ENCODE measurements around the gene MLLT1.

The MLLT1 gene

GRCh38 chr19:6247007-6247288 is 32.8 kb downstream of the MLLT1 start:
- DNase-seq (ENCODE audit: extremely low spot score), result no peak
- CTCF ChIA-PET, result interaction anchor here (0.7 kb wide), 1 partner anchor 208 kb away, joined by 3 read pairs; no protein-coding TSS in a partner anchor
- TF ChIP-seq BHLHE40 (IDR thresholded peaks at IDR 0.05; ENCODE audit: borderline replicate concordance) (no peak), NFRKB (IDR thresholded peaks at IDR 0.05) (no peak), SUZ12 (IDR thresholded peaks at IDR 0.05) (no peak), SP1 (IDR thresholded peaks at IDR 0.05) (no peak), FOXM1 (IDR thresholded peaks at IDR 0.05; ENCODE audit: borderline replicate concordance) (no peak), ARNT (IDR thresholded peaks at IDR 0.05) (no peak)
- POLR2A ChIA-PET, result no interaction called here

- CTCF ChIA-PET, result interaction anchor here (0.7 kb wide), 1 partner anchor 208 kb away, joined by 3 read pairs; no protein-coding TSS in a partner anchor
- POLR2A ChIA-PET, result no interaction called here
- no peak for DNase-seq (ENCODE audit: extremely low spot score)
- TF ChIP-seq ARNT (IDR thresholded peaks at IDR 0.05) (no peak), ELF4 (IDR thresholded peaks at IDR 0.05) (no peak), BHLHE40 (IDR thresholded peaks at IDR 0.05; ENCODE audit: borderline replicate concordance) (no peak)
These were observed 33.4 kb downstream of the MLLT1 start for GRCh38 chr19:6246174-6247006.

- CTCF ChIA-PET, result no interaction called here
- no peak for DNase-seq (ENCODE audit: extremely low spot score)
- TF ChIP-seq SUZ12 (IDR thresholded peaks at IDR 0.05), result no peak
- TF ChIP-seq NFRKB (IDR thresholded peaks at IDR 0.05), result no peak
- no peak for TF ChIP-seq FOXM1 (IDR thresholded peaks at IDR 0.05; ENCODE audit: borderline replicate concordance)
- no peak for TF ChIP-seq SP1 (IDR thresholded peaks at IDR 0.05)
- TF ChIP-seq LEF1 (IDR thresholded peaks at IDR 0.05; ENCODE audit: borderline replicate concordance), result no peak
- no peak for TF ChIP-seq ZNF384 (IDR thresholded peaks at IDR 0.05)
- no peak for TF ChIP-seq HDGF (IDR thresholded peaks at IDR 0.05; ENCODE audit: borderline replicate concordance)
- TF ChIP-seq ELF4 (IDR thresholded peaks at IDR 0.05), result no peak
- no peak for TF ChIP-seq ARNT (IDR thresholded peaks at IDR 0.05)
- no peak for TF ChIP-seq FOXK2 (IDR thresholded peaks at IDR 0.05)
- TF ChIP-seq FOXA1 (IDR thresholded peaks at IDR 0.05), result no peak
- no peak for TF ChIP-seq BHLHE40 (IDR thresholded peaks at IDR 0.05; ENCODE audit: borderline replicate concordance)
- no peak for TF ChIP-seq L3MBTL2 (conservative IDR thresholded peaks at IDR 0.05)
- TF ChIP-seq CTBP1 (IDR thresholded peaks at IDR 0.05; ENCODE audit: borderline replicate concordance), result no peak
- no peak for TF ChIP-seq TARDBP (IDR thresholded peaks at IDR 0.05)
- POLR2A ChIA-PET, result no interaction called here
These were observed 37.1 kb downstream of the MLLT1 start for GRCh38 chr19:6242677-6243076.

- CTCF ChIA-PET, result no interaction called here
- no peak for TF ChIP-seq FOXK2 (IDR thresholded peaks at IDR 0.05)
- no peak for TF ChIP-seq ARNT (IDR thresholded peaks at IDR 0.05)
- TF ChIP-seq PKNOX1 (IDR thresholded peaks at IDR 0.05), result no peak
- TF ChIP-seq SP1 (IDR thresholded peaks at IDR 0.05), result no peak
- no peak for TF ChIP-seq SUZ12 (IDR thresholded peaks at IDR 0.05)
- TF ChIP-seq LEF1 (IDR thresholded peaks at IDR 0.05; ENCODE audit: borderline replicate concordance), result no peak
- TF ChIP-seq L3MBTL2 (conservative IDR thresholded peaks at IDR 0.05), result no peak
- no peak for TF ChIP-seq CTBP1 (IDR thresholded peaks at IDR 0.05; ENCODE audit: borderline replicate concordance)
- TF ChIP-seq BHLHE40 (IDR thresholded peaks at IDR 0.05; ENCODE audit: borderline replicate concordance), result no peak
- POLR2A ChIA-PET, result no interaction called here
- no peak for DNase-seq (ENCODE audit: extremely low spot score)
These were observed 37.9 kb downstream of the MLLT1 start for GRCh38 chr19:6241680-6242377.

GRCh38 chr19:6241056-6241455 is 38.7 kb downstream of the MLLT1 start:
- CTCF ChIA-PET, result no interaction called here
- no peak for DNase-seq (ENCODE audit: extremely low spot score)
- TF ChIP-seq NFRKB (IDR thresholded peaks at IDR 0.05) (no peak), FOXK2 (IDR thresholded peaks at IDR 0.05) (no peak), LEF1 (IDR thresholded peaks at IDR 0.05; ENCODE audit: borderline replicate concordance) (no peak)
- POLR2A ChIA-PET, result no interaction called here

- DNase-seq (ENCODE audit: extremely low spot score), result no peak
- ChIA-PET CTCF (no interaction called here), POLR2A (no interaction called here)
- TF ChIP-seq TARDBP (IDR thresholded peaks at IDR 0.05) (no peak), ARNT (IDR thresholded peaks at IDR 0.05) (no peak), CTBP1 (IDR thresholded peaks at IDR 0.05; ENCODE audit: borderline replicate concordance) (no peak), LEF1 (IDR thresholded peaks at IDR 0.05; ENCODE audit: borderline replicate concordance) (no peak), BHLHE40 (IDR thresholded peaks at IDR 0.05; ENCODE audit: borderline replicate concordance) (no peak), SUZ12 (IDR thresholded peaks at IDR 0.05) (no peak), PKNOX1 (IDR thresholded peaks at IDR 0.05) (no peak), FOXK2 (IDR thresholded peaks at IDR 0.05) (no peak), ZNF384 (IDR thresholded peaks at IDR 0.05) (no peak), NFRKB (IDR thresholded peaks at IDR 0.05) (no peak), L3MBTL2 (conservative IDR thresholded peaks at IDR 0.05) (no peak), ELF4 (IDR thresholded peaks at IDR 0.05) (no peak), FOXM1 (IDR thresholded peaks at IDR 0.05; ENCODE audit: borderline replicate concordance) (no peak), FOXA1 (IDR thresholded peaks at IDR 0.05) (no peak)
These were observed 39.7 kb downstream of the MLLT1 start for GRCh38 chr19:6239871-6240676.
